HEK293T (cell line): ENCODE measurements around the gene BMPER.

Experiments
- FOXM1 ChIP-seq: fragments of 450-650 bp; IDR thresholded peaks from 2 replicates; pipeline ENCODE4 v1.6.1; 2017; ENCODE audit warnings: mild to moderate bottlenecking, borderline replicate concordance
- SP1 ChIP-seq: fragments of 450-650 bp; IDR thresholded peaks from 2 replicates; pipeline ENCODE4 v1.6.1; 2017
- SUZ12 ChIP-seq: fragments of 450-650 bp; IDR thresholded peaks from 2 replicates; pipeline ENCODE4 v1.6.1; 2016; ENCODE audit warnings: mild to moderate bottlenecking
- ZNF384 ChIP-seq: fragments of 450-650 bp; IDR thresholded peaks from 2 replicates; pipeline ENCODE4 v1.6.1; 2016

DNA sequence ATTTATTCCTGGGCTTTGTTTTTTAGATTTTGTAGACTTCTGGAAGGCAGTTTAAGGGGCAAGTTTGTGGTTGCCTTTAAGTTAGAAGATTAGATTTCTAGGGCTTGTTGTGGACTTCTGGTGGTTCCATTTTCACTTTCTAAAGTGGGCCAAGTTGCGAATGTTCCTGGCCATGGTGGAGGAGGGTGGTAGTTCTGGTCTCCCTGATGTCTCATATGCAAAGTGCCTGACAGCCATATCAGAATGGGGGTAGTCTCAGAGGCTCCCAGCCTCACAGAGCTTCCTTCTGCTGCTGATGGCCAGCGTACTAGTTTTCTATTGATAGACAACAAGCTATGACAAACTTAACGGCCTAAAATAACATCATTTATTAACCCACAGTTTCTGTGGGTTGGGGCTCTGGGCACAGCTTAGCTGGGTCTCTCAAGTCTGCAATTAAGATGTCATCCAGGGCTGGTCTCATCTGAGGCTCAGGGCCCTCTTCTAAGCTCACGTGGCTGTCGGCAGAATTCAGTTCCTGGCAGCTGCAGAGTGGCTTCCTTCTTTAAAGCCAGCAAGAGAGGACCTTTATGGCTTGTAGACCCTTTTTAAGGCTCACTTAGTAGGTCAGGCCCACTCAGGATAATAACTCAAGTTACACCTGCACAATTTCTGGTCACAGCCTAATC lies 44.8 kb downstream of the BMPER start:
- no peak for TF ChIP-seq SP1
- no peak for TF ChIP-seq ZNF384
- no peak for TF ChIP-seq FOXM1
- no peak for TF ChIP-seq SUZ12
